ENCODE data around the gene PPP1R26. TPM values are rescaled to one million over a fixed set of nuclear protein-coding genes. Genes with fewer than 3 reads are reported as not detected.

PPP1R26 gene
- total RNA-seq, 4 donors from 2014 or later: 10.0 to 31.1 (median 18.2) TPM

DNA sequence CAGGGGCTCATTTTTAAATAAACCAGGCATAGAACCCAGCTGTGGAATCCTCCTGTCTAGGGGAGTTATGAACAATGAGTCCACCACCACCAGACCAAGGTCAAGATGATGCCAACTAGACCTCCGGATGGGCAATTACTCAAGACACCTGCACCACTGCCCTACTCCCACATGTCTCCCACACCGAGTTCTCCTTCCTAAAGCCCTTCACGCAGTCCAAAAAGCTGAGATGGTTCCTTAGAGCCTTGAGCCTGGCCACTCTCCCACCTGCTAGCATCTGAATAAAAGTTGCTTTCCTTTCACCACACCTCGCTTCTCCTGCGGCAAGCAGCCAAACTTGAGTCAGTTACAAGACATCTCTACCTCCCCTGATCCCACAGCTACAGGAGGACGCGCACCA is 15.4 kb upstream of the PPP1R26 start:
- Histone ChIP-seq H3K27ac (replicated peaks in 1 of 4) (no peak overlapping the region), H3K4me1 (no peaks in the 10 kb centered on the region), H3K27me3 (peaks cover 0 to 13% (median 0%) of the 10 kb centered on the region in 4 donors), H3K9me3 (no peaks in the 10 kb centered on the region), H3K4me3 (no peak overlapping the region), H3K36me3 (no peaks in the 10 kb centered on the region)
- TF ChIP-seq POLR2A (IDR thresholded peaks at IDR 0.05; ENCODE audit: low read depth) (no peak), POLR2AphosphoS5 (IDR thresholded peaks at IDR 0.05) (no peak), EP300 (IDR thresholded peaks at IDR 0.05) (no peak)
- TF ChIP-seq, protein P1, sequence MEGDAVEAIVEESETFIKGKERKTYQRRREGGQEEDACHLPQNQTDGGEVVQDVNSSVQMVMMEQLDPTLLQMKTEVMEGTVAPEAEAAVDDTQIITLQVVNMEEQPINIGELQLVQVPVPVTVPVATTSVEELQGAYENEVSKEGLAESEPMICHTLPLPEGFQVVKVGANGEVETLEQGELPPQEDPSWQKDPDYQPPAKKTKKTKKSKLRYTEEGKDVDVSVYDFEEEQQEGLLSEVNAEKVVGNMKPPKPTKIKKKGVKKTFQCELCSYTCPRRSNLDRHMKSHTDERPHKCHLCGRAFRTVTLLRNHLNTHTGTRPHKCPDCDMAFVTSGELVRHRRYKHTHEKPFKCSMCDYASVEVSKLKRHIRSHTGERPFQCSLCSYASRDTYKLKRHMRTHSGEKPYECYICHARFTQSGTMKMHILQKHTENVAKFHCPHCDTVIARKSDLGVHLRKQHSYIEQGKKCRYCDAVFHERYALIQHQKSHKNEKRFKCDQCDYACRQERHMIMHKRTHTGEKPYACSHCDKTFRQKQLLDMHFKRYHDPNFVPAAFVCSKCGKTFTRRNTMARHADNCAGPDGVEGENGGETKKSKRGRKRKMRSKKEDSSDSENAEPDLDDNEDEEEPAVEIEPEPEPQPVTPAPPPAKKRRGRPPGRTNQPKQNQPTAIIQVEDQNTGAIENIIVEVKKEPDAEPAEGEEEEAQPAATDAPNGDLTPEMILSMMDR (IDR thresholded peaks at IDR 0.05): no peak
- intact Hi-C loops (cut with DNase I): no loop called here
- 93% methylated on average over 7 of the region's 7 CpGs for WGBS
- DNase-seq (ENCODE audit: extremely low spot score): no peak

DNA sequence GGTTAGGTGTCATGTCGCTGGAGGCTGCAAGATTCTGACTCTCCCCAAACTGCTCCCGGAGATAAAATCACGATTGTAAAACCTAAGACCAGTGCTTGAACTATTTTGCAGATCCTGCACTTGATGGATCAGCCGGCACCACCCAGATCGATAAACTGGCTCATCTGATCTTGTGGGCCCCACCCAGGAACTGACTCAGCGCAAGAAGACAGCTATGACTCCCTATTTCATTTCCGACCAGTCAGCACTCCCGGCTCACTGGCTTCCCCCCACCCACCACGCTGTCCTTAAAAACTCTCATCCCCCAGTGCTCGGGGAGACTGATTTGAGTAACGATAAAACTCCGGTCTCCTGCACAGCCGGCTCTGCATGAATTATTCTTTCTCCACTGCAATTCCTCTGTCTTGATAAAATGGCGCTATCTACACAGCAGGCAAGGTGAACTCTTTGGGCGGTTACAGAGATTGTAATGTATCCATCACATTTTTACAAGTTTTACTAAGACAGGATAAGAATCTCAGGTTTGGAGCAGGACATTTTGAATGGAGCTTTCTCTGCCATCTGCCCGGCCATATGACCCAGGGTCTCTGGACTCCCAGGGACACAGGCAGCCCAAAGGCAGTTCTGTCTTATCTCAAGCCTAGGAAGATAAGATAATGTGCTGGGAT is 10.6 kb upstream of the PPP1R26 start:
- H3K27me3 ChIP-seq: peaks cover 0 to 15% (median 0%) of the 10 kb centered on the region in 4 donors
- intact Hi-C loops (cut with DNase I): no loop called here
- H3K36me3 ChIP-seq: no peaks in the 10 kb centered on the region
- WGBS: 42% methylated on average over 16 of the region's 16 CpGs
- H3K4me1 ChIP-seq: no peaks in the 10 kb centered on the region
- DNase-seq (ENCODE audit: extremely low spot score): no peak
- H3K9me3 ChIP-seq: no peaks in the 10 kb centered on the region
- TF ChIP-seq, protein P1 (IDR thresholded peaks at IDR 0.05): no peak
- TF ChIP-seq POLR2A (IDR thresholded peaks at IDR 0.05; ENCODE audit: low read depth) (no peak), POLR2AphosphoS5 (IDR thresholded peaks at IDR 0.05) (no peak), EP300 (IDR thresholded peaks at IDR 0.05) (no peak)
- no peak overlapping the region for H3K4me3 ChIP-seq
- no peak overlapping the region for H3K27ac ChIP-seq (replicated peaks in 1 of 4)

DNA sequence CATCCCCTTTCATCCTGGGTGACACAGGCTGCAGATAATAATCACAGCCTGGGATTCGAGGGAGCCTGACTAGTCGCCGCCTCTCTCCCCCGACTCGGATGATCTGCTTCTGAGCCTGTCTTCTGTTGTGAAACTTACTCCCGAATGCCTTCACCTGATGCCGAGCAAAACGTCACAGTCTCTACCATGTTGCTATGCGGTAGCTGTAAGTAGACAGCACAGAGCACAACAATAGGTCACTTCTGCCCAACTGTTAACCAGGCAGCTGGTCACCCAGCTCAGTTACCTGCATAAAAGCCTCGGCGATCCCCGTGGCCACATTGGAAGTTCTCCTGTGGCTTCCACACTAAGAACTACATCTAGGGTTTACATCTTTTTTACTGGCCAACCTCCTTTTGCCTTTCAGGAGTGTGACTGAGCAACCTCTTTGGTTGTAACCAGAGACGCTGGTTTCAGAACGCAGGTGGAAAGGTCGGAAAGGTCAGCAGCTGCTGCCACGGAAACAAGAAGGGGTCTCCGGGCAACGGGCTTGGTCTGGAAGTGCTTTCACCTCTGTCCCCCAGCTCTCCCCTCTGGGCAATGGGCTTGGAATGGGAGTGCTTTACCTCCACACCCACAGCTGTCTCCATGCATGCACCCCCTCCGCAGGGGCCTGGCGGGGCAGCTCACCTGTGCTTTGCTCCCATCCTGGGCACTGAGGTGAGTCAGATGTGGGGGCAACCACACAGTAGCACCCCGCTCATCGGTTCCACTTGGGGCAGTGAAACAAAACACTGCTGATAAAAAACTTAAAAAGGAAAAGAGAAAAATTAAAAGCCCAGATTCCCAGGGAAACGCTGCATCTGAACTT is 7.6 kb upstream of the PPP1R26 start:
- Histone ChIP-seq H3K9me3 (no peaks in the 10 kb centered on the region), H3K27me3 (peaks cover 0 to 12% (median 0%) of the 10 kb centered on the region in 4 donors), H3K27ac (replicated peaks in 1 of 4) (no peak overlapping the region), H3K36me3 (no peaks in the 10 kb centered on the region), H3K4me1 (no peaks in the 10 kb centered on the region), H3K4me3 (no peak overlapping the region)
- TF ChIP-seq EP300 (IDR thresholded peaks at IDR 0.05): no peak
- TF ChIP-seq POLR2A (IDR thresholded peaks at IDR 0.05; ENCODE audit: low read depth): no peak
- TF ChIP-seq, protein P1 (IDR thresholded peaks at IDR 0.05): no peak
- no peak for TF ChIP-seq POLR2AphosphoS5 (IDR thresholded peaks at IDR 0.05)
- no peak for DNase-seq (ENCODE audit: extremely low spot score)
- WGBS: 66% methylated on average over 22 of the region's 23 CpGs
- intact Hi-C loops (cut with DNase I): no loop called here

DNA sequence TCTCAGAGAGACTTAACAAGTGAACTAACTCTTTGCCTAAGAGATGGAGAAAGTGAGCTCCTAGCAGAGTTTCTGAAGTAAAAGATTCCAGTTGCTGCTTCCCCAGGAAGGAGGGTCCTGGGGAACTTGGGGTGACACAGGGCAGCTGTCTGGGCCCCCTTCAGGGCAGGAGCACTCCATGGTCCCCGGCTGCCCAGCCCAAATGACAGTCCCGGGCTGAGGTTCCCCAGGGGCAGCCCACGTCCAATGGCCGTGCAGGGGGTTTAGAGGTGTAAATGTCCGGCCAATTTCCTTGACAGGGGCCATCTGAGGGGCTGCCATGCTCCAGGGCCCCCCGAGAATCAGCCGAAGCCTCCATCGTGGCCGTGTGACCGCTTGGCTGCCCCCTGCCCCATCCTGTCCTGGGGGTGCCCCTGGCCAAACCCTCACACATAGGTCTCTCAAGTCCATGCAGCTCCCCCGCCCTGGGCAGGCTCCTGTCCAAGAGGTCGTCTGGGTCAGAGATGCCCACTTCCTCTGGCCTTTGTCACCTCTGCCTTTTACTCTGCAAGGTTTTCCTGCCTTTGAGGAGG is 5.5 kb upstream of the PPP1R26 start:
- Histone ChIP-seq H3K27me3 (peaks cover 0 to 12% (median 0%) of the 10 kb centered on the region in 4 donors), H3K36me3 (no peaks in the 10 kb centered on the region), H3K27ac (replicated peaks in 1 of 4) (no peak overlapping the region), H3K9me3 (no peaks in the 10 kb centered on the region), H3K4me3 (no peak overlapping the region), H3K4me1 (peaks cover 2 to 10% (median 7%) of the 10 kb centered on the region in 4 donors)
- no peak for DNase-seq (ENCODE audit: extremely low spot score)
- no peak for TF ChIP-seq POLR2AphosphoS5 (IDR thresholded peaks at IDR 0.05)
- TF ChIP-seq EP300 (IDR thresholded peaks at IDR 0.05): no peak
- TF ChIP-seq, protein P1 (IDR thresholded peaks at IDR 0.05): no peak
- no peak for TF ChIP-seq POLR2A (IDR thresholded peaks at IDR 0.05; ENCODE audit: low read depth)
- intact Hi-C loops (cut with DNase I): no loop called here
- 53% methylated on average over 4 of the region's 12 CpGs for WGBS

Measured in esophagus muscularis mucosa (tissue), 4 donors.